NCI-H1417 (cell line): ENCODE results near the gene NR1H2.

ENCODE experiments used
- DNase-seq, 3 experiments: peaks; one replicate each; lab custom pipeline; 2025; lab: John Stamatoyannopoulos, UW

The NR1H2 gene

DNA sequence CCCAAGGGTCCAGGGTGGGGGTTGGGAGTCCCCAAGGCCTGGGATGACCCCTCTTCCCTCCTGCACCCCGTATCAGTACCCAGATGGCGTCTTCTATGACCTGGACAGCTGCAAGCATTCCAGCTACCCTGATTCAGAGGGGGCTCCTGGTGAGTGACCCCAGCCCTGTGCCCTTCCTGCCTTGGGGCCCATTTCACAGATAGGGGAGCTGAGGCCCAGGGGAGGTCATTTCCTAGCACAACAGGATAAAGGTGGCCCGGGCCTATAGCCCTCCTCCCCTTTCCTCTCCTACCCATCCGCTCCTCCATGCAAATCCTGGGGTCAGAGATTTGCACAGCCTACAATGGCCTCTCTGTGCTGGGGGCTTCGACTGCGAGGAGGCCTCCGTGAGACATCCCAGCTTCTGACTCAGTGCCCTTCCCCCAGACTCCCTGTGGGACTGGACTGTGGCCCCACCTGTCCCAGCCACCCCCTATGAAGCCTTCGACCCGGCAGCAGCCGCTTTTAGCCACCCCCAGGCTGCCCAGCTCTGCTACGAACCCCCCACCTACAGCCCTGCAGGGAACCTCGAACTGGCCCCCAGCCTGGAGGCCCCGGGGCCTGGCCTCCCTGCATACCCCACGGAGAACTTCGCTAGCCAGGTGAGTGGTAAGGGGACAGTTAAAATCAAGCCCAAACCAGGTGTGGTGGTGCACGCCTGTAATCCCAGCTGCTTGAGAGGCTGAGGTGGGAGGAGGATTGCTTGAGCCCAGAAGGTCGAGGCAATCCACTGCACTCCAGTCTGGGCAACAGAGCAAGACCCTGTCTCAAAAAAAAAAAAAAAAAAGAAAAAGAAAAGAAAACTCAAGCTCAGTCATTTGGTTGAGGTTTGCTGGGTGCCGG lies 46.4 kb downstream of the NR1H2 start:
- no peak for DNase-seq

DNA sequence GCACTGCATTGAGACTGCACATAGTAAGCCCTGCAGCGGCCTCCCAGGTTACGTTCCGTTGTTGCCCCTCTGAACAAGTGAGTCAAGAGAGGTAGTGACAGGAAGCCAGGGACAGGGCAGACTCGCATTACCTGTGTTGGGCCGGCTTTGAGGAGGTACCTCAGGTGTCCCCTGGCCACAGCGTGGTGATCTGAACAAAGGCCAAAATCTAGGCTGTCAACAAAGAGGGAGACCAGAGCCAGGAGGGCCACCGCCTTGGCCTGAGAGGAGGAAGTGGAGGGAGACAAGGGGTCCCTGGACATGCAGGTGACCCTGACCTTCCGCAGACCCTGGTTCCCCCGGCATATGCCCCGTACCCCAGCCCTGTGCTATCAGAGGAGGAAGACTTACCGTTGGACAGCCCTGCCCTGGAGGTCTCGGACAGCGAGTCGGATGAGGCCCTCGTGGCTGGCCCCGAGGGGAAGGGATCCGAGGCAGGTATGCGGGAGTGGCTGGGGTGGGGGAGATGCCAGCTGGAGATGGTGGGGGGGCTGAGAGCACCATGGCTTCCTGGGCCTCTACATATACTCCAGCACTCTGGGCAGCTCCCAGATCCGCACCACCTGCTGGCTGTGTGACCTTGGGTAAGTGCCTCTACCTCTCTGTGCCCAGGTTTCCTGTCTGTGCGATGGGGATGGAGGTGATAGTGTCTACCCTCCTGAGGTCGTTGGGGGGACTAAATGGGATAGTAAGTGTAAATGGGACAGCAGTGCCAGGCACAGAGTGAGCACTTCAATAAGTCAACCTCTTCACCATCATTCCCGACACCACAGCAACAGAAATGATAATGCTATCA lies 47.2 kb downstream of the NR1H2 start:
- no peak for DNase-seq

DNA sequence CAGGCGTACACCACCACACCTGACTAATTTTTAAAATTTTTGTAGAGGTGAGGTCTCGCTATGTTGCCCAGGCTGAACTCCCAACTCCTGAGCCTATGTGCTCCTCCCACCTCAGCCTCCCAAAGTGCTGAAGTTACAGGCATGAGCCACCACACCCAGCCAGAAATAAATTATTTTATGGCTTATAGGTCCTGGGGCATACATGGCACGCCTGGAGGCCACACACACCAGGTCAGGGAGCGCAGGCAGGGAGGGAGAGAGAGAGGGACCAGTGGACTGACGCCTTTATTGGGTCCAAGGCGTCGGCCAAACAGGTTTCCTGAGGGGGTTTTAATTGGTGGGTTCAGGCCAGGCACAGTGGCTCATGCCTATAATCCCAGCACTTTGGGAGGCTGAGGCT lies 49.3 kb downstream of the NR1H2 start:
- DNase-seq, result no peak

- DNase-seq, result no peak
Measured at GRCh38 chr19:50427318-50427925, 51.2 kb downstream of the NR1H2 start.

- no peak for DNase-seq
Measured at GRCh38 chr19:50427997-50428425, 51.8 kb downstream of the NR1H2 start.

GRCh38 chr19:50428772-50429463 lies 52.7 kb downstream of the NR1H2 start:
- no peak for DNase-seq

- peak in 1 of 3 experiments; percentile 37 for DNase-seq
Measured at GRCh38 chr19:50430888-50431342, 54.7 kb downstream of the NR1H2 start.

GRCh38 chr19:50431343-50432220 lies 55.3 kb downstream of the NR1H2 start:
- DNase-seq, result peak; percentile 81 to 89 (median 82)

DNA sequence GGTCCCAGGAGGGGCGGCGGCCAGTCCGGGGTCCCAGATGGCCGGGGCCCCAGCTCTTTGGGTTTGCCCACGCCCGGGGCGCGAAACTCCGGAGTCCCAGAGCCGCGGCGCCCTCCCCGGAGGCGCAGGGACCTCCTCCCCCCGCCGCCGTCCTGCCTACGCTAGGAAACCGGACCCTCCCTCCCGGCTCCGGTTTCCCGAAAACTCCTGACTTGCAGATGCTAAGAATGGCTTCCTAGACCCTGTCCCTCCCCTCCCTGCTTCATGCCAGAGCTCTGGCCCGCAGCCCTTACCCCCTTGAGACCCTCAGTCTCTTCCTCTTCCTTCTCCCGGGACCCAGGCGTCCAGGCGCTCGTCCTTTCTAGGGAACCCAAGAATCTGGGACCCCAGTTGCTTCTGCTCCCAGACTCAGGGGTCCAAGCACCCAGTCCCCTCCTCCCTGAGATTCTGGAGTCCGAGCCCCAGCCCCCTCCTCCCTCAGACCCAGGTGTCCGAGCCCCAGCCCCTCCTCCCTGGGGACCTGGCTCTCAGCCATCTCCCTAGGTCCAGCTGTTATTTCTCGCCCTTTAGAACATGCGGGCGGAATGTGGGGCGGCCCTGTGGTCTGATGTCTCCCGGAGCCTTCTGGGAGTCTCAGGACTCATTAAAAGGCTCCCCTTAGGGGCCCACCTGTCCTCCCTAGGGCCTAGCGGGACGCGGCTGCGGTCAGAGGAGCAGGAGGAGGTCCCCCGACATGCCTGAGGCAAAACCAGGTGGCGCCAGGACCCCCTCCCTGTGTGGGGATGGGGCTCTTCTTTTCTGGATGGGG lies 56.2 kb downstream of the NR1H2 start, which contains the start of gene MYBPC2:
Gene MYBPC2 (plus strand): TSS at position 672 of the 808 bp plus-strand sequence. CDS start 62 bp downstream, at position 734.
- peak in 2 of 3 experiments; percentile 30 to 62 for DNase-seq
